ENCODE results near the gene IQSEC1. TPM values are rescaled to one million over a fixed set of nuclear protein-coding genes. Genes with fewer than 3 reads are reported as not detected.

The IQSEC1 gene
- polyA plus RNA-seq, 4 donors: 1.1 to 24.8 (median 7.8) TPM

DNA sequence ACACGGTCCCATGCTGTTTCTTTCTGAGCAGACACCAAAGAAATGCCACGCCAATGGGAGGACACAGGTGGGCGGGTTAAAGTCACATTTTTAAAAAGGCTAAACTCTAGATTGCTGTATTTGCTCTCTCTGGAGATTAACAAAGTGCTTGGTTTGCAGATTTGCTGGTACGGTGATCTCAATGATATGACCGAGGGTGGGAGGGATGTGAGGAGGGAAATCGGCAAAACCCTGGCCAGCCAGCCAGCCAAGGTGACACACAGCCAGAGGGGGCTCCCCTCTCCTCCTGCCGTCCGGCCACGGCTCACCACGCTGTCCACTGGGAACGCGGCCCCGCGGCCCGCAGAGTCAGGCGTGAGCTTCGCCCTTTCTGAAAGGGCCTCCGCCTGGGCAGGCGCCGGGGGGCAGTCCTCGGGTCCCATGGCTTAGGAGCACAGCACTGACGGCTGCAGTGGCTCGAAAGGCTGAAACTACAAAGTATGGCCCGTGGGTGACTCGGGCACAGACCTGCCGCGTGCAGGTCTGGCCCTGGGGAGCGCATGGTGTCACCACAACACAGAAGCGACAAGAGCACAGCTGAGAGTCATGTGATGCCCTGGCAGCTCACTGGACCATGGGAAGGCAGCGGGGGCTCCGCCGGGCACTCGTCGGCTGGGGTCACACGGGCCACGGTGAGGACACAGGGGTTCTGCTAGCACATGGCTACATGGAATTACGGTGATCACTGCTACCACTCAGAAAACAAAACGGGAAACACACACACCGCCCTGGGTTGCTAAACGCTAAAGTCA lies 174.1 kb downstream of the IQSEC1 start:
- no peak for DNase-seq
- Histone ChIP-seq H3K27me3 (ENCODE audit: control insufficient read depth in 3 of 3, insufficient read depth in 3 of 3, low read length in 3 of 3) (no peaks in the 10 kb centered on the region), H3K36me3 (ENCODE audit: control insufficient read depth in 3 of 3, insufficient read depth in 2 of 3, low read depth in 1 of 3, low read length in 3 of 3) (peaks cover 0 to 53% (median 0%) of the 10 kb centered on the region in 3 donors), H3K4me3 (ENCODE audit: low read depth in 1 of 3, low read length in 3 of 3) (no peak overlapping the region), H3K4me1 (ENCODE audit: control insufficient read depth in 3 of 3, insufficient read depth in 2 of 3, low read depth in 1 of 3, low read length in 2 of 3) (no peaks in the 10 kb centered on the region), H3K27ac (ENCODE audit: low read depth in 1 of 3, low read length in 2 of 3) (no peak overlapping the region), H3K9me3 (ENCODE audit: control insufficient read depth in 2 of 2, insufficient read depth in 1 of 2, low read depth in 1 of 2, low read length in 1 of 2) (no peaks in the 10 kb centered on the region)
- WGBS, 3 donors: 92 to 94% (median 93%) methylated on average over 40 of the region's 40 CpGs
- FAIRE-seq: no peak

- FAIRE-seq: no peak
- H3K9me3 ChIP-seq (ENCODE audit: control insufficient read depth in 2 of 2, insufficient read depth in 1 of 2, low read depth in 1 of 2, low read length in 1 of 2): no peaks in the 10 kb centered on the region
- H3K27me3 ChIP-seq (ENCODE audit: control insufficient read depth in 3 of 3, insufficient read depth in 3 of 3, low read length in 3 of 3): no peaks in the 10 kb centered on the region
- H3K4me1 ChIP-seq (ENCODE audit: control insufficient read depth in 3 of 3, insufficient read depth in 2 of 3, low read depth in 1 of 3, low read length in 2 of 3): no peaks in the 10 kb centered on the region
- H3K36me3 ChIP-seq (ENCODE audit: control insufficient read depth in 3 of 3, insufficient read depth in 2 of 3, low read depth in 1 of 3, low read length in 3 of 3): peaks cover 0 to 45% (median 0%) of the 10 kb centered on the region in 3 donors
- DNase-seq: no peak
- no peak overlapping the region for H3K4me3 ChIP-seq (ENCODE audit: low read depth in 1 of 3, low read length in 3 of 3)
- WGBS, 3 donors: 86 to 92% (median 91%) methylated on average over 22 of the region's 22 CpGs
- H3K27ac ChIP-seq (ENCODE audit: low read depth in 1 of 3, low read length in 2 of 3): no peak overlapping the region
These were observed 174.8 kb downstream of the IQSEC1 start for GRCh38 chr3:12898290-12898964.

- Histone ChIP-seq H3K4me3 (ENCODE audit: low read depth in 1 of 3, low read length in 3 of 3) (no peak overlapping the region), H3K36me3 (ENCODE audit: control insufficient read depth in 3 of 3, insufficient read depth in 2 of 3, low read depth in 1 of 3, low read length in 3 of 3) (peaks cover 0 to 38% (median 0%) of the 10 kb centered on the region in 3 donors), H3K27ac (ENCODE audit: low read depth in 1 of 3, low read length in 2 of 3) (no peak overlapping the region), H3K4me1 (ENCODE audit: control insufficient read depth in 3 of 3, insufficient read depth in 2 of 3, low read depth in 1 of 3, low read length in 2 of 3) (no peaks in the 10 kb centered on the region), H3K9me3 (ENCODE audit: control insufficient read depth in 2 of 2, insufficient read depth in 1 of 2, low read depth in 1 of 2, low read length in 1 of 2) (no peaks in the 10 kb centered on the region), H3K27me3 (ENCODE audit: control insufficient read depth in 3 of 3, insufficient read depth in 3 of 3, low read length in 3 of 3) (no peaks in the 10 kb centered on the region)
- WGBS, 3 donors: 62 to 70% (median 70%) methylated on average over 13 of the region's 13 CpGs
- FAIRE-seq: no peak
- no peak for DNase-seq
These were observed 175.6 kb downstream of the IQSEC1 start for GRCh38 chr3:12897381-12898289.

DNA sequence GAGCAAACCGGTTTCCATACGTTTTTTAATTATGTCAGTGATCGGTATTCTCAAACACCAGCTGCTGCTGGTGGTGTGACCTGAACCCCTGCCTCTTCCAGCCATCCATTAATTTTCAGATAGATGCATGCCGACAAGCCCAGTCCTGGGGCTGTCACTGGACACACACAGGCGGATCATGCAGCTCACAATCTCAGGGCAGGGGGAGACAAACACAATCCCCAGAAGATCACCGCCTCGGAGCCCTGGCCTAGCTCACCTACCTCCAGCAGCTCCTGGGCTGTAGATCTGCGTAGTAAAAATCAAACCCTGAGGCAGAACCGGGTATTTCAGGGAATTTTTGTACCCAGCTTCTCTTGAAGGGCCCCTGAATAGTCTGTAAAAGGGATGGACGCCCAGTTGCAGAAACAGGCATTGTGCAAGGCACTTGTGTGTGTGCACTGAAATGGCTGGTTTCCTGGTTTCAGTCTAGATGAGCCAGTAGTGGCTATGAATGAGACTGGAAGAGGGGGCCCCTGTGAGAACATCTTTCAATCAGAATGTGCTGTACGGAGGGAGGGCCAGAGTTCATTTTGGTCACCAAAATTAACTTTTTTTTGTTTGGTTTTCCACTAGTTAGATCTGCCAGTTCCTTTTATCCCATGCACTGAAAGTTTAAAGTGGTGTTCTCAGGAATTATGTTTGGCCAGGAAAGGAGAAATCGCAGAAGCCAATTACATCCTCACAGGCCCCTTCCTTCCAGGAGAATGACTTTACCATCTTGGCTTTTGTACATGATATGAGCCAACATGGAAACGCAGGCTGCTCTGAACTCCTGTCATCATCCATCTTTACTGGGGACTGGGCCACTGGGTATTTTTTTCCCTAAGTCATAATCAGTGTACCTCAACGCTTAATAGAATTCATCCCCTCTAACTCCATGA lies 176.9 kb downstream of the IQSEC1 start:
- DNase-seq (no peak), FAIRE-seq (no peak)
- Histone ChIP-seq H3K36me3 (ENCODE audit: control insufficient read depth in 3 of 3, insufficient read depth in 2 of 3, low read depth in 1 of 3, low read length in 3 of 3) (peaks cover 0 to 26% (median 0%) of the 10 kb centered on the region in 3 donors), H3K4me3 (ENCODE audit: low read depth in 1 of 3, low read length in 3 of 3) (no peak overlapping the region), H3K27me3 (ENCODE audit: control insufficient read depth in 3 of 3, insufficient read depth in 3 of 3, low read length in 3 of 3) (no peaks in the 10 kb centered on the region), H3K4me1 (ENCODE audit: control insufficient read depth in 3 of 3, insufficient read depth in 2 of 3, low read depth in 1 of 3, low read length in 2 of 3) (peaks cover 0 to 5% (median 0%) of the 10 kb centered on the region in 3 donors), H3K9me3 (ENCODE audit: control insufficient read depth in 2 of 2, insufficient read depth in 1 of 2, low read depth in 1 of 2, low read length in 1 of 2) (no peaks in the 10 kb centered on the region), H3K27ac (ENCODE audit: low read depth in 1 of 3, low read length in 2 of 3) (no peak overlapping the region)
- WGBS, 3 donors: 53 to 65% (median 57%) methylated on average over 14 of the region's 14 CpGs

DNA sequence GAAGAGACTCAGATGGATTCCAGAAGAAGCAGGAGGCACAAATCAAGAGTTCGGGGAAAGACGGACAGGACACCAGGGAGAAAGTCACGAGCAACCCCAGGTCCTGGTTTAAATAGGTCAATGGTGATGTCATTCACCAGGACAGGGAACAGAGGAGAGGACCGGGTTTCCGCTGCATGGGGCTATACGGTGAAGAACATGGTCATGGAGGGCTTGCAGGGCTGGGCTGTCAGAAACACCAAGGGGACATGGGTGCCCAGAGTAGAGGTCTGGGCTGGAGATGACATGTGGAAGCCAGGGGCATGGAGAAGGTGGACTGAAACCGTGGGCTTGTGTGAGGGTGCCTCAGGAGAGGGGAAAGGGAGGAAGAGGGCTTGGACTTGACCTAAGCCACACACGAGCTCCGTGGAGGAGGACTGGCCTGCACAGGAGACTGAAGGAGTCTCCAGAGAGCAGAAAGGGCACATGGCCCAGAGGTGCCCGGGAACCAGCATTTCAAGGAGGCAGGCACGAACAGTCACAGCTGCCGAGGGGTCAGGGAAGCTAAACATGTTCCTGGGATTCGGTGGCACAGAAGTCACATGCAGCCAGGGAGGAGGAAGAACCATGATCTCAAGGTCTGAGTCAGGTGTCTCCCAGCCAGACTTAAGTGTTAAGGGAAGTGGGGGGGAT lies 177.7 kb downstream of the IQSEC1 start:
- no peak for DNase-seq

GRCh38 chr3:12894629-12895028 lies 178.6 kb downstream of the IQSEC1 start:
- H3K9me3 ChIP-seq (ENCODE audit: control insufficient read depth in 2 of 2, insufficient read depth in 1 of 2, low read depth in 1 of 2, low read length in 1 of 2): no peaks in the 10 kb centered on the region
- no peak for DNase-seq
- H3K27me3 ChIP-seq (ENCODE audit: control insufficient read depth in 3 of 3, insufficient read depth in 3 of 3, low read length in 3 of 3): no peaks in the 10 kb centered on the region
- H3K36me3 ChIP-seq (ENCODE audit: control insufficient read depth in 3 of 3, insufficient read depth in 2 of 3, low read depth in 1 of 3, low read length in 3 of 3): peaks cover 0 to 16% (median 0%) of the 10 kb centered on the region in 3 donors
- H3K27ac ChIP-seq (ENCODE audit: low read depth in 1 of 3, low read length in 2 of 3): no peak overlapping the region
- no peak overlapping the region for H3K4me3 ChIP-seq (ENCODE audit: low read depth in 1 of 3, low read length in 3 of 3)
- no peak for FAIRE-seq
- WGBS, 3 donors: 58 to 64% (median 60%) methylated on average over 6 of the region's 6 CpGs
- H3K4me1 ChIP-seq (ENCODE audit: control insufficient read depth in 3 of 3, insufficient read depth in 2 of 3, low read depth in 1 of 3, low read length in 2 of 3): peaks cover 0 to 5% (median 0%) of the 10 kb centered on the region in 3 donors

More for the DNA sequence above, 177.7 kb downstream of the IQSEC1 start:
- Histone ChIP-seq H3K4me1 (ENCODE audit: control insufficient read depth in 3 of 3, insufficient read depth in 2 of 3, low read depth in 1 of 3, low read length in 2 of 3) (peaks cover 0 to 5% (median 0%) of the 10 kb centered on the region in 3 donors), H3K27me3 (ENCODE audit: control insufficient read depth in 3 of 3, insufficient read depth in 3 of 3, low read length in 3 of 3) (no peaks in the 10 kb centered on the region), H3K27ac (ENCODE audit: low read depth in 1 of 3, low read length in 2 of 3) (no peak overlapping the region), H3K9me3 (ENCODE audit: control insufficient read depth in 2 of 2, insufficient read depth in 1 of 2, low read depth in 1 of 2, low read length in 1 of 2) (no peaks in the 10 kb centered on the region), H3K36me3 (ENCODE audit: control insufficient read depth in 3 of 3, insufficient read depth in 2 of 3, low read depth in 1 of 3, low read length in 3 of 3) (peaks cover 0 to 19% (median 0%) of the 10 kb centered on the region in 3 donors), H3K4me3 (ENCODE audit: low read depth in 1 of 3, low read length in 3 of 3) (no peak overlapping the region)
- 49 to 65% (median 61%) methylated on average over 13 of the region's 13 CpGs for WGBS, 3 donors
- FAIRE-seq: no peak

GRCh38 chr3:12893852-12894251 lies 179.4 kb downstream of the IQSEC1 start:
- H3K4me1 ChIP-seq (ENCODE audit: control insufficient read depth in 3 of 3, insufficient read depth in 2 of 3, low read depth in 1 of 3, low read length in 2 of 3): peaks cover 0 to 5% (median 0%) of the 10 kb centered on the region in 3 donors
- FAIRE-seq (no peak), DNase-seq (no peak)
- H3K4me3 ChIP-seq (ENCODE audit: low read depth in 1 of 3, low read length in 3 of 3): no peak overlapping the region
- 35 to 57% (median 49%) methylated on average over 9 of the region's 9 CpGs for WGBS, 3 donors
- H3K36me3 ChIP-seq (ENCODE audit: control insufficient read depth in 3 of 3, insufficient read depth in 2 of 3, low read depth in 1 of 3, low read length in 3 of 3): peaks cover 0 to 8% (median 0%) of the 10 kb centered on the region in 3 donors
- no peak overlapping the region for H3K27ac ChIP-seq (ENCODE audit: low read depth in 1 of 3, low read length in 2 of 3)
- no peaks in the 10 kb centered on the region for H3K27me3 ChIP-seq (ENCODE audit: control insufficient read depth in 3 of 3, insufficient read depth in 3 of 3, low read length in 3 of 3)
- no peaks in the 10 kb centered on the region for H3K9me3 ChIP-seq (ENCODE audit: control insufficient read depth in 2 of 2, insufficient read depth in 1 of 2, low read depth in 1 of 2, low read length in 1 of 2)

All from small intestine (tissue), 7 donors.